Fibroblast of peridontal ligament (primary cell): ENCODE results near the gene SHC2.

ENCODE experiments used
- DNase-seq: peaks from one replicate; pipeline ENCODE4 v3.0.0-alpha.2; 2010; ENCODE audit errors: extremely low read depth

SHC2 gene

DNA sequence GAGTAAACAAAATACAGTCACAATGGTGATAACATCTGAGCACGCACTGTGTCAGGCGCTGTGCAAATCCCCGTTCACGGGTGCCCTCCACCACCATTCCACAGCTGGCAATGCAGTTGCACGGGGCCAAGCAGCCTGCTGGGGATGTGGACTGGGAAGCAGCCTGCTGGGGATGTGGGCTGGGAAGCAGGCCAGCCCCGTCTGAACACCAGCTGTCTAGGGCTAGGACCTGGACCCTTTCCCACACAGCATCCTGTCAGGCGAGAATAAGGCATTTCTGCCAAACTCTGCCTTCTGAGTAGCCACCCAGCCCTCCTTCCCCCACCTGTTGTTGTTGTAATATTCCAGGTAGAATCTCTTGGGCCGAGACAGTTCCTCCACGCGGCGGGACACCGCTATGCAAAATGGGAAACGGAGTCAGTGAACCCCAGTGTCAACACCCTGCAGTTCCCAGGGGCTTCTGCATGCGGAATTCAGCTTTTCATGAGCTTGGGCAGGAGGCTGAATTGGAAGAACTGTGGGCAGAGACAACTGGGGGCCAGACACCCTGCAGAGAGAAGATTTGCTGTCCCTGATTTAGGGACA is 88.4 kb downstream of the SHC2 start:
- peak; percentile 74 for DNase-seq

DNA sequence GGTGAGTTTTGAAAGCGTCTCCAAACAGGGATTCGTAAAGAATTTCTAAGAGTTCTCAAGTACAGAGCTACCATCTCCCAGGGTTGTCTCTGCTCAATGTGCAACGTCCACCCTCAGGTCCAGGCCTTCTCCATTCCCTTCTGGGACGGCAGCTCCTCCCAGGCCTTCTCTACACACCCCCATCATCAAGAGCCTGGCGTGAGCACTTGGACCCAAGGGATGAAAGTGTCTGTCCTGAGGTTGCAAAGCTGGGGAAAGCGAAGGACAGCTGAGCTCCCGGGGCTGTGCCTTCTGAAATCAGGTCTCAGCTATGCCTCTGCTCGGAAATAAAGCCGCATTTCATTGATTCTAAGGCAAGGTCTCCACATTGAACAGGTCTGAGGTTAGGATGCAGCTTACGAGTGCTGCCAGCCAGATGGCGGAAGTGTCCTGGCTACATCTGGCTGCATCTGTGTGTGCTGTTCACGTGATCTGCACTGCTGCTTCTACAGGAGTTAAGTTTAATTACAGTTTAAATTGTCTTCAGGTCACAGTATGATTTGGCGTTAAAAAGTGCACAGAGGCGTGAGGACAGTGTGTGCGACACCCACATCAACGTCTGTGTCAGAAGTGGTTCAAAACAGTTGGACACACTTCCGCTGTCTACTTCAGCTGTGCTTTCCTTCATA is 89.2 kb downstream of the SHC2 start:
- no peak for DNase-seq

DNA sequence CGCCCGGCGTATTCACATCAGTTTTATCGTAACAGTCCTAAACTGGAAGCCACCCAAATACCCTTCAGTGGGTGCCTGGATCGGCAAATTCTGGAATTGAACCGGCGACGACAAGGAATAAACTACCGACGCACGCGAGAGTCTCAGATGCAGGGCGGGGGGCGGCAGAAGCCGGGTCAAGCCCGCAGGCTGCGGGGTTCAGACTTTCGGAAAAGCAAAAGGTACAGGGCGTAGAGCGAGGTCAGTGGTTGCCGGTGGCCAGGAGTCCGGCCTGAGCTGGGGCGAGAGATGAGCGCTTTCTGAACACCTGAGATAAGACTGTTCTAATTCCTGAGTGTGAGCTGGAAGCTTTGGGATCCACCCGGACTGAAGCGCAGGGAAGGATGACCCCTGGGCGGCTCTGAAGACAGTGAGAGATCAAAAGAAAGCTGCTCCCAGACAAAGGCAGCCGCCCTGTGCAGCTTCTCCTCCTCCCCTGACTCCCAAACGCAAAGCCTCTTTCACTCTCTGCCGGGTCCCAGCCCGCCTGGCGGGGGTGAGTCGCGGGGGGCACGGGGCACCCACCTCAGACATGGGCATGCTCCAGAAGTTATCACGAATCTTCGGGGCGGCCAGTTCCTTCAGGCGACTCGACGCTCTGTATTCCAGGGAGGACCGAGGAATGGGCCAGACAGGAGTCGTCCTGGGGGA is 90.0 kb downstream of the SHC2 start:
- no peak for DNase-seq

DNA sequence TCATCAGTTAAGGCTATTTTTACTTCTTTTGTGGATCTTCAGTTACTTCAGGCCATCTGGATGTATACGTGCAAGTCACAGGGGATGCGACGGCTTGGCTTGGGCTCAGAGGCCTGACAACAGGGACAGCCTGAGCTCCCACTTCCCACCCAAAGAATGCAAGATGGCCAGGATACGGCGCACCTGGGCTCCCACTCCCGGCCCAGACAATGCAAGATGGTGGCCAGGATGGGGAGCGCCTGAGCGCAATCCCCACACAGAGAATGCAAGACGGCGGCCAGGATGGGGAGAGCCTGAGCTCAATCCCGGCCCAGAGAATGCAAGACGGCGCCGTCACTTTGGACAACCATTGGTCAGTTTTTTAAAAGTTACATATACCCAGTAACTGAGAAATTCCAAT is 91.0 kb downstream of the SHC2 start:
- no peak for DNase-seq

DNA sequence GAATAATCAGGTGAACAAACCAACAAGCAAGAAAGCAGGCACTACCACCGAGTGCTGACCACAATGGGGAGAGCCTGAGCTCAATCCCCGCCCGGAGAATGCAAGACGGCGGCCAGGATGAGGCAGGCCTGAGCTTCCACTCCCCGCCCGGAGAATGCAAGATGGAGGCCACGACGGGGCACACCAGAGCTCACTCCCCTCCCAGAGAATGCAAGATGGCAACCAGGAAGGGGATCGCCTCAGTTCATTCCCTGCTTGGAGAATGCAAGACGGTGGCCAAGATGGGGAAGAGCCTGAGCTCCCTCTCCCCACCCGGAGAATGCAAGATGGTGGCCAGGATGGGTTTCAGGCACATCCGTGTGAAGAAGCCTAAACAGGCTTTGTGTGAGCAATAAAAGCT is 91.6 kb downstream of the SHC2 start:
- DNase-seq = no peak

DNA sequence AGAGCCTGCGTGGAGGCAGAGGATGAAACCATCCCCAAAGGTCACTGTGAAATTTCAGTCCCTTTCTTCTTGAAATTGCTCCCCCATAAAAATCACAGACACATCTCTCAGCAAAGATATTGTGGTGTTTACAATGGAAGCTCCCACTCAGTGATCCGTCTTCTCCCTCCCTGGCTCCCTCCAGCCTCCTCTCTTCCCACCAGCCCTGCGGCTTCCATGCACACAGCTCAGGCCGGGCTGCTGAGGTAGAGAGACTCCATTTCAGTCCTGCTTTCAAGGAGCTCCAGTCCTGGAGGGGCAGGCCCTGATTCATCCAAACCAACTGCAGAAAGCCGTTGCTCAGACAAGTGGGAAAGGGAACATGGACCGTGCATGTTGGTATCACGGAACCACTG is 92.2 kb downstream of the SHC2 start:
- DNase-seq = no peak

DNA sequence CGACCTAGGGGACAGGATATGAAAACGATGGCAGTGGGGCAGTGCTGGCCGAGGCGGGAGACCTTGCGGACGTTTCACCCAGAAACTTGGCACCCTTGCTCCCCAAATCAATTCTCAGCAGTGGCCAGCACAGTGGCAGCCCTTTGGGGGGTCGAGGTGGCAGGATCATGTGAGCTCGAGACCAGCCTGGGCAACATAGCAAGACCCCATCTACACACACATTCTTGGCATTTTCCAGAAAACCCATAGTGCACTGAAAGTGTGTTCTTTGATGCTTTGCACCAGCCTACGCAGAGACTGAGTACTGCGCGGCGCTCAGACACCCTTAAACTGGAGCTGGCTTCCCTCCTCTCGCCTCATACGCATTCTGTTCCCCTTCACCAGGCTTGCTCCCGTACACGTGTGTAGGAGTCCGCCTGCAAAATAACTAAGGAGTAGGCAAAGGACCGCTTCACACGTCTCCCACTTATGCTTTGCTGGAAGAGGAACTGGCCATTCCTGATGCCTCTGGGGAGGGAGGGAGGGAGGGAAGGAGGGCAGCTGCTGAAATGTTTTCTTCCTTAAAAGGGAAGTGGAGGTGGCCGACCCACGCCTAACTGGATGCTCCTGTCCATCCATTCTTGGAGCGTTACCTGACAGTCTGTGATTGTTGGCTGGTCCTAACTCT is 92.7 kb downstream of the SHC2 start:
- DNase-seq = no peak

DNA sequence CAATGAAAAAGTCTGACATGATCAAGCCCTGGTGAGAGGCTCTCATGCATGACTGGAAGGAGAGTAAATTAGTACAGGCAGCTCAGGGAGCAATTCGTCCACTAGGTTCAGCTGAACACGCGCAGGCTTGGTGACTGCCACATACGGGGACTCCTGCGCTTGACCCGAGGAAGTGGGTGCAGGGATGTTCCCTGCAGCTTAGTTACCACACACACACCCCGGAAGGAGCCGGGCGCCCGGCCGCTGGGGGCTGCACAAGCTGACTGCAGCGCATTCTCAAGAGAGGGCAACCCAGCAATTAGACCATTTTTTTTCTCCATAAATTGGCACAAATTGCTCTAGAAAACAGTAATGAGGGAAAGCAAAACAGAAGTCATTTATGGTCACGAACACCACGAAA is 93.3 kb downstream of the SHC2 start:
- no peak for DNase-seq

DNA sequence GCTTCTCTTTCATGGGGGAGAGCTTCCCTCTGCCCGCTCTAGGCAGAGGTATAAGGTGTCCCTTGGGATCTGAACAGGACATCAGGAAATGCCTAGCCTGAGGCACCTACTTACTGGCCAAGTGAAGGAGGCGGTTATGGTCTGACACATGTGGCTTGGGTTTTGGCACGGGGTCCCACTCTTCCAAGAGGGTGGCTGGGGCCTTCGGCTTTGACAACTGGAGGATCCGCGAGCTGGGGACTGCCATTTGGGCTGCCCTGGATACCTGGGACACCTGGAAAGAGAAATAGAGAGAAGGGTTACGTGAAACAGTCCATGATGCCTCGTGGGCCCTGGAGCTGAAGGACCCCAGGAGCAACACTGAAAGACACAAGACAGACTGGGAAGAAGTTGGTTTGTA is 93.9 kb downstream of the SHC2 start:
- no peak for DNase-seq
